Ramos (cell line): ENCODE data around the gene RNPEP.
"Not testable (repeated sequence)": the region's sequence is repeated elsewhere in the genome, so short reads cannot be mapped to it uniquely, and the experiment has no call there.

ENCODE experiments used
- in situ Hi-C: fragments of 300-500 bp; cut with MboI; formaldehyde crosslinking; loops from one replicate; pipeline ENCODE4 v1.14.3; 2022; ENCODE audit warnings: low sequenced_read_pairs; ENCODE audit not compliant: unreplicated experiment

RNPEP gene

GRCh38 chr1:202029171-202029665 lies 46.8 kb downstream of the RNPEP start:
- in situ Hi-C loops, result no loop called here

GRCh38 chr1:202029727-202030126 lies 47.3 kb downstream of the RNPEP start:
- in situ Hi-C loops, result no loop called here

- in situ Hi-C loops, result no loop called here
These were observed 49.3 kb downstream of the RNPEP start for GRCh38 chr1:202031796-202032195.

- in situ Hi-C loops, result no loop called here
These were observed 51.8 kb downstream of the RNPEP start for GRCh38 chr1:202034149-202034682.

- in situ Hi-C loops, result no loop called here
These were observed 52.4 kb downstream of the RNPEP start for GRCh38 chr1:202034683-202035462.

- in situ Hi-C loops, result no loop called here
These were observed 54.3 kb downstream of the RNPEP start for GRCh38 chr1:202036595-202037387.

GRCh38 chr1:202037706-202038296 lies 55.4 kb downstream of the RNPEP start:
- in situ Hi-C loops, result no loop called here

GRCh38 chr1:202038688-202039346 lies 56.4 kb downstream of the RNPEP start:
- in situ Hi-C loops, result no loop called here

- in situ Hi-C loops, result no loop called here
These were observed 63.3 kb downstream of the RNPEP start for GRCh38 chr1:202045705-202046104.

- in situ Hi-C loops, result no loop called here
These were observed 63.8 kb downstream of the RNPEP start for GRCh38 chr1:202046227-202046626.

GRCh38 chr1:202046748-202047708 lies 64.6 kb downstream of the RNPEP start:
- in situ Hi-C loops, result no loop called here

- in situ Hi-C loops, result no loop called here
These were observed 65.5 kb downstream of the RNPEP start for GRCh38 chr1:202047977-202048376.

- in situ Hi-C loops, result no loop called here
These were observed 66.7 kb downstream of the RNPEP start for GRCh38 chr1:202049129-202049528.

- in situ Hi-C loops, result no loop called here
These were observed 71.6 kb downstream of the RNPEP start for GRCh38 chr1:202054094-202054493.

GRCh38 chr1:202054673-202055072 lies 72.2 kb downstream of the RNPEP start:
- in situ Hi-C loops, result not testable (repeated sequence)
